Activated CD4-positive, alpha-beta T cell treated with anti-CD3 and anti-CD28 coated beads, Interleukin-2, amount 10 ng/mL, durations not matched to agents 24 days and 14 days (primary cell): ENCODE results near the gene PRMT5. TPM values are rescaled to one million over a fixed set of nuclear protein-coding genes. Genes with fewer than 3 reads are reported as not detected.
"Not testable (repeated sequence)": the region's sequence is repeated elsewhere in the genome, so short reads cannot be mapped to it uniquely, and the experiment has no call there.

Experiments
- DNase-seq: peaks from one replicate; pipeline ENCODE4 v3.0.0; 2022
- H3K27ac Mint-ChIP-seq: one replicate; pipeline ENCODE4 v1.8.0; 2022; ENCODE audit warnings: mild to moderate bottlenecking, mixed read lengths
- H3K27me3 Mint-ChIP-seq: one replicate; pipeline ENCODE4 v1.8.0; 2022; ENCODE audit warnings: mixed read lengths
- H3K36me3 Mint-ChIP-seq: one replicate; pipeline ENCODE4 v1.8.0; 2022; ENCODE audit warnings: low read depth, mild to moderate bottlenecking, mixed read lengths
- H3K4me1 Mint-ChIP-seq: one replicate; pipeline ENCODE4 v1.8.0; 2021; ENCODE audit warnings: mixed read lengths
- H3K4me3 Mint-ChIP-seq: one replicate; pipeline ENCODE4 v1.8.0; 2022; ENCODE audit warnings: mild to moderate bottlenecking, moderate library complexity, mixed read lengths
- H3K9me3 Mint-ChIP-seq: one replicate; pipeline ENCODE4 v1.8.0; 2021; ENCODE audit warnings: mixed read lengths
- intact Hi-C: fragments of 100-400 bp; cut with micrococcal nuclease; formaldehyde crosslinking; loops from one replicate; pipeline ENCODE4 v1.15.1; 2023
- total RNA-seq: library from RNA; stranded (reverse); gene quantifications from 2 replicates; pipeline ENCODE4 v1.2.3, GENCODE V29; 2022

Gene PRMT5
- total RNA-seq, 1 donor from 2014 or later, result 200 TPM

GRCh38 chr14:22922294-22922693 is 6.9 kb downstream of the PRMT5 start:
- Mint-ChIP-seq H3K9me3 (no peaks in the 10 kb centered on the region), H3K27ac (no peak overlapping the region), H3K4me3 (no peak overlapping the region), H3K36me3 (peaks cover 79% of the 10 kb centered on the region), H3K4me1 (peaks cover 32% of the 10 kb centered on the region), H3K27me3 (peaks cover 2% of the 10 kb centered on the region)
- DNase-seq, result no peak
- intact Hi-C loops, result no loop called here

- no peak overlapping the region for H3K27ac Mint-ChIP-seq
- H3K36me3 Mint-ChIP-seq, result peaks cover 75% of the 10 kb centered on the region
These were observed 8.5 kb downstream of the PRMT5 start for GRCh38 chr14:22920697-22921096.

GRCh38 chr14:22919601-22919921 is 9.6 kb downstream of the PRMT5 start:
- intact Hi-C loops, result loop anchor here (1.0 to 5.0 kb wide), 8 partner anchors 10 to 359 kb away; partner anchors contain the start of genes ACIN1, C14orf119, DAD1 and LRP10
- peak overlapping the region; percentile 100 for H3K27ac Mint-ChIP-seq
- peaks cover 2% of the 10 kb centered on the region for H3K27me3 Mint-ChIP-seq
- no peak for DNase-seq
- peaks cover 73% of the 10 kb centered on the region for H3K36me3 Mint-ChIP-seq
- no peaks in the 10 kb centered on the region for H3K9me3 Mint-ChIP-seq
- peak overlapping the region; percentile 95 for H3K4me3 Mint-ChIP-seq
- H3K4me1 Mint-ChIP-seq, result peaks cover 27% of the 10 kb centered on the region

More at GRCh38 chr14:22920697-22921096, 8.5 kb downstream of the PRMT5 start:
- Mint-ChIP-seq H3K9me3 (no peaks in the 10 kb centered on the region), H3K4me3 (no peak overlapping the region), H3K4me1 (peaks cover 27% of the 10 kb centered on the region), H3K27me3 (peaks cover 2% of the 10 kb centered on the region)
- intact Hi-C loops, result no loop called here
- DNase-seq, result peak; percentile 61

GRCh38 chr14:22918804-22919600 is 10.2 kb downstream of the PRMT5 start, which contains the start of gene RBM23:
Gene RBM23, minus strand, starts transcription at chr14:22919149.
- Mint-ChIP-seq H3K9me3 (no peaks in the 10 kb centered on the region), H3K27ac (peak within 1 kb of the TSS; percentile 100)

GRCh38 chr14:22915886-22916521 is 13.2 kb downstream of the PRMT5 start:
- Mint-ChIP-seq H3K9me3 (no peaks in the 10 kb centered on the region), H3K4me1 (peaks cover 35% of the 10 kb centered on the region), H3K27me3 (peaks cover 2% of the 10 kb centered on the region), H3K27ac (no peak overlapping the region), H3K4me3 (no peak overlapping the region), H3K36me3 (peaks cover 60% of the 10 kb centered on the region)
- intact Hi-C loops, result loop anchor here (5.0 kb wide), 1 partner anchor 149 kb away; the partner anchor contains the start of gene OXA1L
- DNase-seq, result no peak

More at GRCh38 chr14:22918804-22919600, 10.2 kb downstream of the PRMT5 start, which contains the start of gene RBM23:
- peak within 1 kb of the TSS; percentile 95 for H3K4me3 Mint-ChIP-seq
- DNase-seq, result peak; percentile 100
- H3K4me1 Mint-ChIP-seq, result peaks cover 27% of the 10 kb centered on the region
- intact Hi-C loops, result loop anchor here (1.0 to 5.0 kb wide), 8 partner anchors 10 to 358 kb away; partner anchors contain the start of genes ACIN1, C14orf119, DAD1 and LRP10
- peaks cover 2% of the 10 kb centered on the region for H3K27me3 Mint-ChIP-seq
- peaks cover 68% of the 10 kb centered on the region for H3K36me3 Mint-ChIP-seq

- intact Hi-C loops, result loop anchor here (5.0 kb wide), 1 partner anchor 148 kb away; the partner anchor contains the start of gene OXA1L
- H3K9me3 Mint-ChIP-seq, H3K27me3 Mint-ChIP-seq, DNase-seq, H3K27ac Mint-ChIP-seq, H3K4me3 Mint-ChIP-seq: not testable (repeated sequence)
- peaks cover 51% of the 10 kb centered on the region for H3K36me3 Mint-ChIP-seq
- H3K4me1 Mint-ChIP-seq, result peaks cover 30% of the 10 kb centered on the region
These were observed 14.3 kb downstream of the PRMT5 start for GRCh38 chr14:22914836-22915235.

GRCh38 chr14:22910916-22911315 is 18.3 kb downstream of the PRMT5 start:
- peaks cover 45% of the 10 kb centered on the region for H3K36me3 Mint-ChIP-seq
- no peaks in the 10 kb centered on the region for H3K27me3 Mint-ChIP-seq
- H3K27ac Mint-ChIP-seq, result no peak overlapping the region
- DNase-seq, result no peak
- peaks cover 12% of the 10 kb centered on the region for H3K4me1 Mint-ChIP-seq
- no peaks in the 10 kb centered on the region for H3K9me3 Mint-ChIP-seq
- intact Hi-C loops, result no loop called here
- no peak overlapping the region for H3K4me3 Mint-ChIP-seq

GRCh38 chr14:22908601-22909000 is 20.6 kb downstream of the PRMT5 start:
- H3K4me1 Mint-ChIP-seq, result peaks cover 12% of the 10 kb centered on the region
- no peak overlapping the region for H3K27ac Mint-ChIP-seq
- peaks cover 59% of the 10 kb centered on the region for H3K36me3 Mint-ChIP-seq
- intact Hi-C loops, result no loop called here
- H3K27me3 Mint-ChIP-seq, result no peaks in the 10 kb centered on the region
- no peaks in the 10 kb centered on the region for H3K9me3 Mint-ChIP-seq
- H3K4me3 Mint-ChIP-seq, result no peak overlapping the region
- no peak for DNase-seq

GRCh38 chr14:22907429-22907828 is 21.7 kb downstream of the PRMT5 start:
- no peaks in the 10 kb centered on the region for H3K9me3 Mint-ChIP-seq
- H3K27me3 Mint-ChIP-seq, result no peaks in the 10 kb centered on the region
- intact Hi-C loops, result no loop called here

GRCh38 chr14:22906073-22906472 is 23.1 kb downstream of the PRMT5 start:
- Mint-ChIP-seq H3K9me3 (no peaks in the 10 kb centered on the region), H3K4me1 (peaks cover 4% of the 10 kb centered on the region), H3K27ac (no peak overlapping the region), H3K4me3 (no peak overlapping the region), H3K27me3 (no peaks in the 10 kb centered on the region), H3K36me3 (peaks cover 57% of the 10 kb centered on the region)
- no peak for DNase-seq
- intact Hi-C loops, result no loop called here

More at GRCh38 chr14:22907429-22907828, 21.7 kb downstream of the PRMT5 start:
- peaks cover 61% of the 10 kb centered on the region for H3K36me3 Mint-ChIP-seq
- H3K4me3 Mint-ChIP-seq, result no peak overlapping the region
- no peak overlapping the region for H3K27ac Mint-ChIP-seq
- H3K4me1 Mint-ChIP-seq, result peaks cover 10% of the 10 kb centered on the region
- no peak for DNase-seq

- intact Hi-C loops, result no loop called here
- no peaks in the 10 kb centered on the region for H3K27me3 Mint-ChIP-seq
- H3K4me1 Mint-ChIP-seq, result peaks cover 8% of the 10 kb centered on the region
- no peak overlapping the region for H3K4me3 Mint-ChIP-seq
- no peak for DNase-seq
- peaks cover 54% of the 10 kb centered on the region for H3K36me3 Mint-ChIP-seq
- no peaks in the 10 kb centered on the region for H3K9me3 Mint-ChIP-seq
- no peak overlapping the region for H3K27ac Mint-ChIP-seq
These were observed 23.5 kb downstream of the PRMT5 start for GRCh38 chr14:22905627-22906026.

GRCh38 chr14:22903742-22904087 is 25.5 kb downstream of the PRMT5 start:
- DNase-seq, result no peak
- no peaks in the 10 kb centered on the region for H3K9me3 Mint-ChIP-seq
- H3K4me3 Mint-ChIP-seq, result no peak overlapping the region
- no peak overlapping the region for H3K27ac Mint-ChIP-seq
- intact Hi-C loops, result loop anchor here (5.0 kb wide), 1 partner anchor 81 kb away; no protein-coding TSS in a partner anchor
- H3K27me3 Mint-ChIP-seq, result no peaks in the 10 kb centered on the region
- H3K36me3 Mint-ChIP-seq, result peaks cover 52% of the 10 kb centered on the region
- peaks cover 10% of the 10 kb centered on the region for H3K4me1 Mint-ChIP-seq

- Mint-ChIP-seq H3K4me3 (no peak overlapping the region), H3K27me3 (no peaks in the 10 kb centered on the region), H3K9me3 (no peaks in the 10 kb centered on the region), H3K4me1 (peaks cover 14% of the 10 kb centered on the region), H3K27ac (no peak overlapping the region), H3K36me3 (peaks cover 48% of the 10 kb centered on the region)
- intact Hi-C loops, result loop anchor here (2.0 to 5.0 kb wide), 2 partner anchors 79 to 331 kb away; no protein-coding TSS in a partner anchor
- DNase-seq, result no peak
These were observed 27.4 kb downstream of the PRMT5 start for GRCh38 chr14:22901799-22902198.
